OCI-LY3 (cell line): ENCODE data around the gene INPP5A.

Source experiments
- EZH2phosphoT487 ChIP-seq: fragments of 200-600 bp; shearing (Covaris generic); IDR thresholded peaks from 2 replicates; pipeline ENCODE4 v1.6.1; 2018; ENCODE audit warnings: antibody characterized with exemption, mixed run types, low read depth
- TF ChIP-seq, protein P1 (sequence below): fragments of 200-600, 300-600 bp; sonication (generic); IDR thresholded peaks from 2 replicates; pipeline ENCODE4 v1.5.1; 2014; ENCODE audit warnings: antibody characterized with exemption, low read length, low read depth

DNA sequence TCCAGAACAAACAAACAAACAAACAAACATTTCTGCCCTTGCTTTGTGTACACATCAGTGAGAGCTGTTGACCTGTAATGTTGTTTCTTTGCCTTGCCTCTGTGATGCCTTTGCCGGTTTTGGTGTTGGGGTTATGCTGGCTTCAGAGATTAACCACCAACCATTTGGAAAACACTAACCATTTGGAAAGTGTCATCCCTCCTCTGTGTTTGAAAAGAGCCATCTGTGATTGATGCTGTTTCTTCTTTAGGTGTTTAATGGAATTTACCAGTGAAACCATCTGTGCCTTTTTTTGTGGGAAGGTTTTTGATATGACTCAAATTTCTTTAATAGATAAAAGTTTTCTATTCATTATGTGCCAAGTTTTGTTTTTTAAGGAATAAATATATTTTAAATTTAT, 46.5 kb downstream of the INPP5A start:
- TF ChIP-seq, protein P1, sequence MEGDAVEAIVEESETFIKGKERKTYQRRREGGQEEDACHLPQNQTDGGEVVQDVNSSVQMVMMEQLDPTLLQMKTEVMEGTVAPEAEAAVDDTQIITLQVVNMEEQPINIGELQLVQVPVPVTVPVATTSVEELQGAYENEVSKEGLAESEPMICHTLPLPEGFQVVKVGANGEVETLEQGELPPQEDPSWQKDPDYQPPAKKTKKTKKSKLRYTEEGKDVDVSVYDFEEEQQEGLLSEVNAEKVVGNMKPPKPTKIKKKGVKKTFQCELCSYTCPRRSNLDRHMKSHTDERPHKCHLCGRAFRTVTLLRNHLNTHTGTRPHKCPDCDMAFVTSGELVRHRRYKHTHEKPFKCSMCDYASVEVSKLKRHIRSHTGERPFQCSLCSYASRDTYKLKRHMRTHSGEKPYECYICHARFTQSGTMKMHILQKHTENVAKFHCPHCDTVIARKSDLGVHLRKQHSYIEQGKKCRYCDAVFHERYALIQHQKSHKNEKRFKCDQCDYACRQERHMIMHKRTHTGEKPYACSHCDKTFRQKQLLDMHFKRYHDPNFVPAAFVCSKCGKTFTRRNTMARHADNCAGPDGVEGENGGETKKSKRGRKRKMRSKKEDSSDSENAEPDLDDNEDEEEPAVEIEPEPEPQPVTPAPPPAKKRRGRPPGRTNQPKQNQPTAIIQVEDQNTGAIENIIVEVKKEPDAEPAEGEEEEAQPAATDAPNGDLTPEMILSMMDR = no peak
- TF ChIP-seq EZH2phosphoT487 = no peak
